CD14-positive monocyte (primary cell): ENCODE measurements around the gene MS4A15. TPM values are rescaled to one million over a fixed set of nuclear protein-coding genes. Genes with fewer than 3 reads are reported as not detected.

Experiments
- DNase-seq, 3 donors: peaks; one replicate each; pipeline ENCODE4 v3.0.0-alpha.2; 2011 to 2022
- H2AFZ ChIP-seq: 2 replicates; pipeline ENCODE4 v1.6.0; 2012; ENCODE audit warnings: mild to moderate bottlenecking, low read depth, low read length, inconsistent platforms; ENCODE audit not compliant: insufficient read depth, poor library complexity, severe bottlenecking
- H3K27ac ChIP-seq, 2 donors: 1 replicate in 1 of 2; 2 replicates in 1 of 2; pipeline ENCODE4 v1.5.1; 2012 to 2013; ENCODE audit warnings: low read length in 2 of 2, control low read depth in 1 of 2, inconsistent platforms in 1 of 2, low read depth in 1 of 2, mild to moderate bottlenecking in 1 of 2
- H3K27me3 ChIP-seq, 2 donors: one replicate each; pipeline versions ENCODE4 v1.6.0 to v1.6.1; 2011 to 2013; ENCODE audit warnings: low read length in 2 of 2; ENCODE audit not compliant: control insufficient read depth in 2 of 2, insufficient read depth in 2 of 2
- H3K36me3 ChIP-seq, 2 donors: replicated peaks in 1 of 2; 1 replicate in 1 of 2; 2 replicates in 1 of 2; pipeline versions ENCODE4 v1.5.1 to v1.6.1; 2012 to 2013; ENCODE audit warnings: low read length in 2 of 2, control low read depth in 1 of 2, inconsistent platforms in 1 of 2, mild to moderate bottlenecking in 1 of 2; ENCODE audit not compliant: insufficient read depth in 2 of 2, control insufficient read depth in 1 of 2
- H3K4me1 ChIP-seq, 2 donors: 1 replicate in 1 of 2; 2 replicates in 1 of 2; pipeline versions ENCODE4 v1.5.1 to v1.6.1; 2012 to 2013; ENCODE audit warnings: low read length in 2 of 2, control low read depth in 1 of 2, inconsistent platforms in 1 of 2, mild to moderate bottlenecking in 1 of 2, moderate library complexity in 1 of 2; ENCODE audit not compliant: insufficient read depth in 2 of 2, control insufficient read depth in 1 of 2
- H3K4me2 ChIP-seq: replicated peaks from 2 replicates; pipeline ENCODE3; 2012; ENCODE audit warnings: low read length, moderate library complexity, mild to moderate bottlenecking; ENCODE audit not compliant: poor library complexity, severe bottlenecking; ENCODE audit errors: extremely low read depth
- H3K4me3 ChIP-seq, 3 experiments: fragments of 200-600 bp in 1 of 3; sonication (generic) in 1 of 3; replicated peaks in 1 of 3; 1 replicate in 2 of 3; 2 replicates in 1 of 3; pipeline ENCODE4 v1.5.1; 2011 to 2013; ENCODE audit warnings: low read length in 3 of 3, mild to moderate bottlenecking in 3 of 3, control low read depth in 2 of 3, low read depth in 2 of 3, inconsistent platforms in 1 of 3, moderate library complexity in 1 of 3
- H3K79me2 ChIP-seq: 2 replicates; pipeline ENCODE4 v1.6.0; 2012; ENCODE audit warnings: mild to moderate bottlenecking, control low read depth, inconsistent platforms, low read length, moderate library complexity; ENCODE audit not compliant: insufficient read depth
- H3K9ac ChIP-seq: 2 replicates; pipeline ENCODE4 v1.6.0; 2017; ENCODE audit warnings: low read length, mild to moderate bottlenecking; ENCODE audit not compliant: insufficient read depth, poor library complexity, severe bottlenecking
- H3K9me3 ChIP-seq, 2 donors: replicated peaks in 1 of 2; 1 replicate in 1 of 2; 2 replicates in 1 of 2; pipeline versions ENCODE4 v1.5.1 to v1.6.1; 2012 to 2013; ENCODE audit warnings: low read length in 2 of 2, control low read depth in 1 of 2; ENCODE audit not compliant: control insufficient read depth in 1 of 2, insufficient read depth in 1 of 2
- H4K20me1 ChIP-seq: 2 replicates; pipeline ENCODE4 v1.6.0; 2012; ENCODE audit warnings: mild to moderate bottlenecking, low read length, control low read depth, moderate library complexity; ENCODE audit not compliant: insufficient read depth
- H3K27ac Mint-ChIP-seq, 7 donors: one replicate each; pipeline ENCODE4 v1.8.0; 2020; ENCODE audit warnings: mild to moderate bottlenecking in 7 of 7, mixed read lengths in 7 of 7, moderate library complexity in 6 of 7, inconsistent platforms in 2 of 7
- H3K27me3 Mint-ChIP-seq, 3 donors: one replicate each; pipeline ENCODE4 v1.8.0; 2021 to 2022; ENCODE audit warnings: low read depth in 3 of 3, mild to moderate bottlenecking in 3 of 3, mixed read lengths in 3 of 3, moderate library complexity in 3 of 3, inconsistent platforms in 1 of 3
- H3K36me3 Mint-ChIP-seq, 2 donors: one replicate each; pipeline ENCODE4 v1.8.0; 2020; ENCODE audit warnings: mixed read lengths in 2 of 2, inconsistent platforms in 1 of 2, mild to moderate bottlenecking in 1 of 2
- H3K4me1 Mint-ChIP-seq: one replicate; pipeline ENCODE4 v1.8.0; 2020; ENCODE audit warnings: mild to moderate bottlenecking, mixed read lengths
- H3K4me3 Mint-ChIP-seq, 2 donors: one replicate each; pipeline ENCODE4 v1.8.0; 2020; ENCODE audit warnings: mild to moderate bottlenecking in 2 of 2, mixed read lengths in 2 of 2, moderate library complexity in 1 of 2
- H3K9me3 Mint-ChIP-seq, 7 donors: one replicate each; pipeline ENCODE4 v1.8.0; 2020 to 2022; ENCODE audit warnings: mixed read lengths in 7 of 7, mild to moderate bottlenecking in 6 of 7, moderate library complexity in 6 of 7, inconsistent platforms in 2 of 7
- CTCF ChIP-seq: fragments of 200-600 bp; IDR thresholded peaks from one replicate; pipeline ENCODE4 v1.8.0; 2022; ENCODE audit warnings: antibody characterized with exemption, mild to moderate bottlenecking
- WGBS: methylation state at CpG from one replicate; pipeline ENCODE4 v1.1.5; 2013; ENCODE audit warnings: missing lambda C conversion rate; ENCODE audit not compliant: insufficient coverage; 5-methylcytosine and 5-hydroxymethylcytosine counted together
- intact Hi-C, 2 donors: fragments of 100-400 bp; cut with micrococcal nuclease; formaldehyde crosslinking; loops; one replicate each; pipeline versions ENCODE4 v1.15.0 to v1.15.1; 2023
- polyA plus RNA-seq, 3 donors: library from polyadenylated mRNA; depleted of rRNA in 1 of 3; unstranded in 2 of 3; stranded (reverse) in 1 of 3; fragments of 300-500 nt in 2 of 3; fragments of >200 nt in 1 of 3; fragmentation: Illumina TruSeq in 2 of 3; gene quantifications; 1 replicate in 2 of 3; 2 replicates in 1 of 3; pipeline ENCODE4 v1.2.3, GENCODE V29; 2012 to 2021

The MS4A15 gene
- polyA plus RNA-seq, 3 donors, result not detected

DNA sequence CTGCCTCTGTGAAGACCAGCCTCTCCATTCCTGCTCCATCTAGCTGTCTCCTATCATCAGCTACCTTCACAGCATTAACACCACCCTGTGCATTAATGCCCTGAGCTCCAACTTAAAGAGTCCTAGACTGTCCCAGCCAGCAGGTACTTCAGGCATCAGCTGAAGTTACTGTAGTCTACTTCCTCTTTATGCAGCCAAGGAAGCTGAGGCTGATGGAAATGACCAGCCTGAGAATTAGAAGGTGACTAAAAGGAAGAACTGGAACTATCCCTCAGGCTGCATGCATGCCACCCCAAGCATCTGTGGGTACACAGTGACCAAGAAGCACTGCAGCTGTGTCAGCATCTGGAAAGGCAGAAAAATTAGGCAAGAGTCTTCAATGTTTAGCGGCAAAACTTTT is 56.7 kb downstream of the MS4A15 start:
- H3K9ac ChIP-seq, result no peak overlapping the region
- Mint-ChIP-seq H3K27me3 (peaks cover 4 to 10% (median 7%) of the 10 kb centered on the region in 3 donors), H3K36me3 (no peaks in the 10 kb centered on the region), H3K27ac (no peak overlapping the region), H3K9me3 (peaks cover 2 to 19% (median 16%) of the 10 kb centered on the region in 7 donors), H3K4me3 (no peak overlapping the region), H3K4me1 (peaks cover 11% of the 10 kb centered on the region)
- no peaks in the 10 kb centered on the region for H3K36me3 ChIP-seq
- no peak overlapping the region for H2AFZ ChIP-seq
- no peak for TF ChIP-seq CTCF
- 50% methylated on average over 1 of the region's 1 CpG for WGBS
- peaks cover 12 to 17% of the 10 kb centered on the region in 2 donors for H3K9me3 ChIP-seq
- H3K79me2 ChIP-seq, result no peaks in the 10 kb centered on the region
- no peak overlapping the region for H3K27ac ChIP-seq
- no peaks in the 10 kb centered on the region for H3K27me3 ChIP-seq
- no peak overlapping the region for H3K4me2 ChIP-seq
- intact Hi-C loops, result no loop called here
- peak in 2 of 3 donors; percentile 11 to 28 for DNase-seq
- no peaks in the 10 kb centered on the region for H4K20me1 ChIP-seq
- no peak overlapping the region for H3K4me3 ChIP-seq
- H3K4me1 ChIP-seq, result peaks cover 0 to 8% of the 10 kb centered on the region in 2 donors

DNA sequence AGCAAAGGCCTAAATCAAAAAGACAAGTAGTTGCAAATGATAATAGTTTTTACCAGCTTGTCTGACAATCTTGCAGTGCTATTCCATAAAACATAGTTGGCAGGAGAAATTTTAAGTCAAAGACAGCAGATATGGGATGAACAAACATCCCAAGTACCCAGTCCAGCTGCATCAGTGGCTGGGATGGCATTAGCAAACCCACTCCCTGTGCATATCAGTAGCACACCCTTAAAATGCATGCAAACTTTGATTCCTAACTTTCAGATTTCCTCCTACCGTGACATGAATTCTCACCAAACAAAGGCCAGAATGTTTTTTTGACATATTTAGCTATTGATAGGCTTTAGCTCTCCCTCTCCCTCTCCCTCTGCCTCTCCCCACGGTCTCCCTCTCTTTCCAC is 57.4 kb downstream of the MS4A15 start:
- H3K4me2 ChIP-seq, result no peak overlapping the region
- Mint-ChIP-seq H3K9me3 (peaks cover 2 to 19% (median 16%) of the 10 kb centered on the region in 7 donors), H3K4me1 (peaks cover 11% of the 10 kb centered on the region), H3K27me3 (peaks cover 4 to 10% (median 7%) of the 10 kb centered on the region in 3 donors), H3K36me3 (no peaks in the 10 kb centered on the region), H3K4me3 (no peak overlapping the region), H3K27ac (peak overlapping the region in 1 of 7 donors; percentile 68)
- H3K27ac ChIP-seq, result no peak overlapping the region
- H3K4me1 ChIP-seq, result peaks cover 0 to 8% of the 10 kb centered on the region in 2 donors
- H3K4me3 ChIP-seq, result no peak overlapping the region
- intact Hi-C loops, result no loop called here
- H2AFZ ChIP-seq, result no peak overlapping the region
- H3K36me3 ChIP-seq, result no peaks in the 10 kb centered on the region
- no peak for TF ChIP-seq CTCF
- no peaks in the 10 kb centered on the region for H3K79me2 ChIP-seq
- 100% methylated on average over 1 of the region's 2 CpGs for WGBS
- H4K20me1 ChIP-seq, result no peaks in the 10 kb centered on the region
- peaks cover 12 to 17% of the 10 kb centered on the region in 2 donors for H3K9me3 ChIP-seq
- H3K9ac ChIP-seq, result no peak overlapping the region
- no peak for DNase-seq
- H3K27me3 ChIP-seq, result no peaks in the 10 kb centered on the region
